ENCODE measurements around the gene SLC2A10.

Gene SLC2A10

DNA sequence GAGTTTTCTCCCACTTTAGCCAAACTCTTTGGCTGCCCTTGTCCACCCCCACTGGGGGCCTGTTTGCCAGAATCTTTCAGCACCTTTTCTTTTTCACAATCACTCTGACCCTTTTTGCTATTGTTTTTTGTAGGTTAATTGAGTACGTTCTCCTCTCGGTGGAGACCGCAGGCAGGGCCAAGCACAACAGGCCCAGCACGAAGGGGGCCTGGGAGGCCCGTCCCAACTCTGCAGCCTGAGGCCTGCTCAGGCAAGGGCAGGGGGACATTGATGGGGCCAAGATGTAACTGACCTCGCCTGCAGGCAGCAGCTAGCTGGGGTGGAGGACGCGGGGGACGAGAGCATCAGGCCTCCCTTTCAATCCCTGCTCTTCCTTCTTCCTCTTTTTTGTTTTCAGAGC is 47.7 kb downstream of the SLC2A10 start:
- no peak for ATAC-seq
- no peak for TF ChIP-seq TCF4 (CRISPR knock-in tag; IDR thresholded peaks at IDR 0.05; ENCODE audit: borderline replicate concordance)
- no peak for TF ChIP-seq RARB (CRISPR knock-in tag; IDR thresholded peaks at IDR 0.05)
- TF ChIP-seq, protein P1, sequence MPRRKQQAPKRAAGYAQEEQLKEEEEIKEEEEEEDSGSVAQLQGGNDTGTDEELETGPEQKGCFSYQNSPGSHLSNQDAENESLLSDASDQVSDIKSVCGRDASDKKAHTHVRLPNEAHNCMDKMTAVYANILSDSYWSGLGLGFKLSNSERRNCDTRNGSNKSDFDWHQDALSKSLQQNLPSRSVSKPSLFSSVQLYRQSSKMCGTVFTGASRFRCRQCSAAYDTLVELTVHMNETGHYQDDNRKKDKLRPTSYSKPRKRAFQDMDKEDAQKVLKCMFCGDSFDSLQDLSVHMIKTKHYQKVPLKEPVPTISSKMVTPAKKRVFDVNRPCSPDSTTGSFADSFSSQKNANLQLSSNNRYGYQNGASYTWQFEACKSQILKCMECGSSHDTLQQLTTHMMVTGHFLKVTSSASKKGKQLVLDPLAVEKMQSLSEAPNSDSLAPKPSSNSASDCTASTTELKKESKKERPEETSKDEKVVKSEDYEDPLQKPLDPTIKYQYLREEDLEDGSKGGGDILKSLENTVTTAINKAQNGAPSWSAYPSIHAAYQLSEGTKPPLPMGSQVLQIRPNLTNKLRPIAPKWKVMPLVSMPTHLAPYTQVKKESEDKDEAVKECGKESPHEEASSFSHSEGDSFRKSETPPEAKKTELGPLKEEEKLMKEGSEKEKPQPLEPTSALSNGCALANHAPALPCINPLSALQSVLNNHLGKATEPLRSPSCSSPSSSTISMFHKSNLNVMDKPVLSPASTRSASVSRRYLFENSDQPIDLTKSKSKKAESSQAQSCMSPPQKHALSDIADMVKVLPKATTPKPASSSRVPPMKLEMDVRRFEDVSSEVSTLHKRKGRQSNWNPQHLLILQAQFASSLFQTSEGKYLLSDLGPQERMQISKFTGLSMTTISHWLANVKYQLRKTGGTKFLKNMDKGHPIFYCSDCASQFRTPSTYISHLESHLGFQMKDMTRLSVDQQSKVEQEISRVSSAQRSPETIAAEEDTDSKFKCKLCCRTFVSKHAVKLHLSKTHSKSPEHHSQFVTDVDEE (CRISPR knock-in tag; IDR thresholded peaks at IDR 0.05) = no peak
- TF ChIP-seq, protein P2, sequence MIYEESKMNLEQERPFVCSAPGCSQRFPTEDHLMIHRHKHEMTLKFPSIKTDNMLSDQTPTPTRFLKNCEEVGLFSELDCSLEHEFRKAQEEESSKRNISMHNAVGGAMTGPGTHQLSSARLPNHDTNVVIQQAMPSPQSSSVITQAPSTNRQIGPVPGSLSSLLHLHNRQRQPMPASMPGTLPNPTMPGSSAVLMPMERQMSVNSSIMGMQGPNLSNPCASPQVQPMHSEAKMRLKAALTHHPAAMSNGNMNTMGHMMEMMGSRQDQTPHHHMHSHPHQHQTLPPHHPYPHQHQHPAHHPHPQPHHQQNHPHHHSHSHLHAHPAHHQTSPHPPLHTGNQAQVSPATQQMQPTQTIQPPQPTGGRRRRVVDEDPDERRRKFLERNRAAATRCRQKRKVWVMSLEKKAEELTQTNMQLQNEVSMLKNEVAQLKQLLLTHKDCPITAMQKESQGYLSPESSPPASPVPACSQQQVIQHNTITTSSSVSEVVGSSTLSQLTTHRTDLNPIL (CRISPR knock-in tag; IDR thresholded peaks at IDR 0.05; ENCODE audit: low read depth) = no peak

GRCh38 chr20:46757754-46758678 is 48.6 kb downstream of the SLC2A10 start:
- TF ChIP-seq, protein P1 (CRISPR knock-in tag; IDR thresholded peaks at IDR 0.05) = no peak
- TF ChIP-seq, protein P3, sequence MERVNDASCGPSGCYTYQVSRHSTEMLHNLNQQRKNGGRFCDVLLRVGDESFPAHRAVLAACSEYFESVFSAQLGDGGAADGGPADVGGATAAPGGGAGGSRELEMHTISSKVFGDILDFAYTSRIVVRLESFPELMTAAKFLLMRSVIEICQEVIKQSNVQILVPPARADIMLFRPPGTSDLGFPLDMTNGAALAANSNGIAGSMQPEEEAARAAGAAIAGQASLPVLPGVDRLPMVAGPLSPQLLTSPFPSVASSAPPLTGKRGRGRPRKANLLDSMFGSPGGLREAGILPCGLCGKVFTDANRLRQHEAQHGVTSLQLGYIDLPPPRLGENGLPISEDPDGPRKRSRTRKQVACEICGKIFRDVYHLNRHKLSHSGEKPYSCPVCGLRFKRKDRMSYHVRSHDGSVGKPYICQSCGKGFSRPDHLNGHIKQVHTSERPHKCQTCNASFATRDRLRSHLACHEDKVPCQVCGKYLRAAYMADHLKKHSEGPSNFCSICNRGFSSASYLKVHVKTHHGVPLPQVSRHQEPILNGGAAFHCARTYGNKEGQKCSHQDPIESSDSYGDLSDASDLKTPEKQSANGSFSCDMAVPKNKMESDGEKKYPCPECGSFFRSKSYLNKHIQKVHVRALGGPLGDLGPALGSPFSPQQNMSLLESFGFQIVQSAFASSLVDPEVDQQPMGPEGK (CRISPR knock-in tag; IDR thresholded peaks at IDR 0.05; ENCODE audit: borderline replicate concordance) = 0 out of 2 replicates have a peak, but pooled peaks have one; percentile 60
- ATAC-seq = peak; percentile 81

DNA sequence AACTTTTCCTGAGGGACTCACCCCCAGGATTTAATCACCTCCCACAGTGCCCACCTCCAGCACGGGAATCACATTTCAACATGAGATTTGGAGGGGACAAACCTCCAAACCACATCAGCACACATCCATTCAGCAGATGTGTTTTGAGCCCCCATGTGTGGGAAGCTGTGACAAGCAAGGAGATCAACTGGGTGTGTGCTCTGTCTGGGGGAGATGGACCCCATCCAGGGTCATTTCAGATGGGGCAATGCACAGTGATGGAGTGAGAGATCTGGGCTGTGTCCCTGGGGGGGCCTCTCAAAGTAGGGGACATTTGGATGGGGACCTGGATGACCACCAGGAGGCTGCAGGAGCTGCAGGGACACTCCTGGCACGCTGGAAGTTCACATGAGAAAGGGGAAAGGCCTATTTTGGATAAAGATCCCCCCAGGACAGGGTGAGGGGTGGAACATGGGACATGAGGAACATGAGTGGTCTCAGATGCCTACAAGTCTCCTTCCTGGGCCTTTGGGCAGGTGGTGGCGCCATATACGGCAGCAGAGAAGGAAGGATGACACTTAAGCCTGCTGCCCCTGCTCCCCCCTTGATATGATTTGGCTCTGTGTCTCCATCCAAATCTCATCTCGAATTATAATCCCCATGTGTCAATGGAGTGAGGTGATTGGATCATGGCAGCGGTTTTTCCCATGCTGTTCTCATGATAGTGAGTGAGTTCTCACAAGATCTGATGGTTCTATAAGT is 49.6 kb downstream of the SLC2A10 start:
- ATAC-seq = no peak
- TF ChIP-seq ZNF565 (CRISPR knock-in tag; conservative IDR thresholded peaks at IDR 0.05; ENCODE audit: low read depth) (no peak), BACH2 (CRISPR knock-in tag; IDR thresholded peaks at IDR 0.05; ENCODE audit: borderline replicate concordance) (no peak), ESRRG (CRISPR knock-in tag; IDR thresholded peaks at IDR 0.05) (no peak), TOX (CRISPR knock-in tag; IDR thresholded peaks at IDR 0.05; ENCODE audit: borderline replicate concordance) (no peak), ARNTL (CRISPR knock-in tag; IDR thresholded peaks at IDR 0.05; ENCODE audit: borderline replicate concordance, low read depth) (no peak)

DNA sequence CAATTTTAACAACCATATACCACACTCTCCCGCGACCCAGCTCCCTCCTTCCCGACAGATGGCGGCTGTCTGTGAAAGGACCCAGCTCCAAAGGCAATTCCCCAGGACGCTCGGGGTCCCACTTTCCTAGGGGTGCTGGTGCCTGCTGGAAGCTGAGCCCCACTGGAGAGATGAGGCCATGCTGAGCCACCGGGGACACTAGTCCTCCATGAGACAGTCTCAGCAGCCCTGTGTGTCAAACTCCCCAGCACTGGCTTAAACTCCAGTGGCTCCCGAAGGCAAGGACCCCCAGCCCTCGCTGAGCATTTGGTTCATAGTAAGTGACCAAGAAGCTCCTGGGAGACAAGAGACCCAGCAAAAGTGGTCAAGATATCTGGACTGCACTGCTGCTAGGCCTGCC is 52.1 kb downstream of the SLC2A10 start:
- TF ChIP-seq ZFP30 (CRISPR knock-in tag; IDR thresholded peaks at IDR 0.05) (no peak), RARB (CRISPR knock-in tag; IDR thresholded peaks at IDR 0.05) (no peak), ZC3H10 (CRISPR knock-in tag; IDR thresholded peaks at IDR 0.05) (no peak), TOX (CRISPR knock-in tag; IDR thresholded peaks at IDR 0.05; ENCODE audit: borderline replicate concordance) (no peak), GLIS3 (CRISPR knock-in tag; IDR thresholded peaks at IDR 0.05) (no peak), CSDC2 (CRISPR knock-in tag; IDR thresholded peaks at IDR 0.05) (no peak), SNAI2 (CRISPR knock-in tag; IDR thresholded peaks at IDR 0.05) (no peak), POU6F1 (CRISPR knock-in tag; IDR thresholded peaks at IDR 0.05; ENCODE audit: borderline replicate concordance, low read depth) (no peak), CSRNP3 (CRISPR knock-in tag; IDR thresholded peaks at IDR 0.05) (no peak), ZNF70 (CRISPR knock-in tag; IDR thresholded peaks at IDR 0.05) (no peak), PPARA (CRISPR knock-in tag; IDR thresholded peaks at IDR 0.05; ENCODE audit: borderline replicate concordance) (no peak), ZNF8 (CRISPR knock-in tag; IDR thresholded peaks at IDR 0.05) (no peak), ARNTL (CRISPR knock-in tag; IDR thresholded peaks at IDR 0.05; ENCODE audit: borderline replicate concordance, low read depth) (no peak)
- ATAC-seq = no peak

Measured in SK-N-SH treated with all-trans-retinoic acid at 6 μM for 48 hours (cell line).